Measurements from ENCODE around the gene EXOC6B.

DNA sequence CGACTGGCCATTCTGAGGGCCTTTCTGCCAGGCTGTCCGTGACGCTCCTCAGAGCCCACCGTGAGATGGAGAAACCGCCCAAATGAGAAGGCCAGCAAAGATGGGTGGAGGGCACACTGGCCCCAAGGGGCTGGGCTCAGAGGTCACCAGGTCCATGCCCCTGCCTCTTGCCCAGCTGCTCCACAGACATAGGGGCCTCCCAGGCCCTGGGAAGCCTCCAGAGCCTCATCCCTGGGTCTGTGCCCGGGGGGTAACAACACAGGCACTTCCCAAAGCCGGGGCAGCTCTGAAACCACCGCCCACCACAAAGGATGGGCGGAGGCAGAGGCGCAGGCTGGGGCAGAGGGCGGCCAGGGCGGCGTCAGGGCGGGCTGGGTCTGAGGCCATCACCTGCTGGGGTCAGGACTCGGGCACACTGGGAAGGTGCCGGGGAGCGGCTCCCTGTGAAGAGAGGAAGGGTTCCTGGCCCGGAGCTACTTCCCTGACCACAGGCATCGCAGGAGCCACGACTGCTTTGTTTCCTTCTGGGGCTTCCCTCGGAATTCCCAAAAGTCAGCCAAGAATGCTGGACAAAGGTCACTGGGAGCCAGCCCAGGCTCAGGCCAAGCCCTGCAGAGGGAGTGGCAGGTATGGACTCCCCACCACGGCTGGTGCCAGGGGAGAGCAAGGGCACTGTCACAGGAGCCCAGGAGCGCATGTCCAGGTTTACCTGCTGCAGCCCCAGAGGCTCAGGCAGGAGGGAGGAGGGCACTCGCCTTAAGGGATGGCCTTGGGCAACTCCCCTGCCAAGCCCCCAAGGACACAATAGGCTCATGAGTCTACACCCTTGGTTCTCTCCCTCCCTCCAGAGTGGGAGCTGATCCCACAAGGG lies 687.6 kb downstream of the EXOC6B start:
- TF ChIP-seq POLR2A (IDR thresholded peaks at IDR 0.05) = no peak
- TF ChIP-seq, protein P1, sequence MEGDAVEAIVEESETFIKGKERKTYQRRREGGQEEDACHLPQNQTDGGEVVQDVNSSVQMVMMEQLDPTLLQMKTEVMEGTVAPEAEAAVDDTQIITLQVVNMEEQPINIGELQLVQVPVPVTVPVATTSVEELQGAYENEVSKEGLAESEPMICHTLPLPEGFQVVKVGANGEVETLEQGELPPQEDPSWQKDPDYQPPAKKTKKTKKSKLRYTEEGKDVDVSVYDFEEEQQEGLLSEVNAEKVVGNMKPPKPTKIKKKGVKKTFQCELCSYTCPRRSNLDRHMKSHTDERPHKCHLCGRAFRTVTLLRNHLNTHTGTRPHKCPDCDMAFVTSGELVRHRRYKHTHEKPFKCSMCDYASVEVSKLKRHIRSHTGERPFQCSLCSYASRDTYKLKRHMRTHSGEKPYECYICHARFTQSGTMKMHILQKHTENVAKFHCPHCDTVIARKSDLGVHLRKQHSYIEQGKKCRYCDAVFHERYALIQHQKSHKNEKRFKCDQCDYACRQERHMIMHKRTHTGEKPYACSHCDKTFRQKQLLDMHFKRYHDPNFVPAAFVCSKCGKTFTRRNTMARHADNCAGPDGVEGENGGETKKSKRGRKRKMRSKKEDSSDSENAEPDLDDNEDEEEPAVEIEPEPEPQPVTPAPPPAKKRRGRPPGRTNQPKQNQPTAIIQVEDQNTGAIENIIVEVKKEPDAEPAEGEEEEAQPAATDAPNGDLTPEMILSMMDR (IDR thresholded peaks at IDR 0.05) = no peak

All from heart left ventricle (tissue), 13 donors.